ENCODE measurements around the gene ZNF823.

DNA sequence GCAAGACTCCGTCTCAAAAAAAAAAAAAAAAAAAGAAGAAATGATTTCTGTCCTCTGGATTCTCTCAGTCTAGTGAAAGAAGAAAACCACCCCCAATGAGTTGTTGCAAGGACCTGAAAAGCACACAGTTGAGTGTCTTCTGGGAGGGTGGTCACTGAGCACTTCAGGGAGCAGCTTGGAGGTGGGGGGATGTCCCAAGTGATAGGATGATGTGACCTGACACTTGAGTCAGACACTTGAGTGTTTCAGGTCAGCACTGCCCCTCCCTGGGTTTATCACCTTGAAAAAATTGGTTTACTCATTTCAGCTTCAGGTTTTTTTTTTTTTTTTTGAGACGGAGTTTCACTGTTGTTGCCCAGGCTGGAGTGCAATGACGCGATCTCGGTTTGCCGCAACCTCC, 63.2 kb downstream of the ZNF823 start:
- TF ChIP-seq CTCF (IDR thresholded peaks at IDR 0.05) (no peak), POLR2A (IDR thresholded peaks at IDR 0.05) (no peak)
